ENCODE measurements around the gene SMC1B.

The SMC1B gene

DNA sequence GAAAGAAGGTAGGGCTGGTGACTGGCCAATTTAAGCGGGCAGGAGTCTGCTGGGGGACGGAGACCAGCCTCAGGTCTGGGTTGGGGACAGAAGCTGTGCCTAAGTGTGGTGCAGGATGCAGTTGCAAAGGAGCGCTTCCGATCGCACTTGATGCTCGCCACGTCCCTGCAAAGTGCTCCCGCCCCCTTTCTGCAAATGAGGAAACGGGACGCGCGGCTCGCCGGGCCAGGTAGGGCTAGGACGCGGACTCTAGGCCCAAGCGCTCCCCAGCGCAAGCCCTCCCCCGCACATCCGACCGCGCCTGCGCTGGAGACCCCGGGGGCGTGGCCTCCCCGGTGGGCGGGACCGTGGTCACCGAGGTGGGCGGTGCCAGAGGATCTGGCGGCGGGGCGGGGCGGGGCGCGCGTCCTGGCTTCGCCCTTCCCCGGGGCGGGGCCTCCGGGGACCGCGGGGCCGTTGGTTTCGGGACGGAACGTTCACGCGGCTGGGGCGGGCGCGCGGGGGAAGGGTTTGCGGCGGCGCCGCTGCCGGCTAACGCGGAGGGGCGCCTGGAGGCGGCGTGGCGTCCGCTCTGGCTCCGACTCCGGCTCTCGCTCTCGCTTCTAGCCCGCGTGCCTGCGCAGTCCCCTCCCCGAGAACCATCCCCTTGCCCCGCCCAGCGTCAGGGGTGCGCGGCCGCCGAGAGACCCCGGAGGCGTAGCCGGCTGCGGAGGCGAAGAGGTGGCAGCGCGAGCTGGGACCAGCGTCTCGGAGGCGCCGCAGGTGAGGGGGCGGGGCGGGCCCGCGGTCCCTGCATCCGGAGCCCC lies 103.8 kb downstream of the SMC1B start, which contains the start of gene FAM118A:
FAM118A (plus strand) TSS at position 513 of the 806 bp plus-strand sequence. CDS start 12,446 bp downstream, outside the sequence.
- Mint-ChIP-seq H3K9me3 (no peaks in the 10 kb centered on the region), H3K27me3 (ENCODE audit: low read depth) (no peaks in the 10 kb centered on the region), H3K27ac (peak within 1 kb of the TSS; percentile 81 to 90 (median 84)), H3K36me3 (ENCODE audit: low read depth) (peaks cover 5% of the 10 kb centered on the region), H3K4me3 (peak within 1 kb of the TSS; percentile 86 to 90 (median 87)), H3K4me1 (peaks cover 28% of the 10 kb centered on the region)
- TF ChIP-seq, protein P1, sequence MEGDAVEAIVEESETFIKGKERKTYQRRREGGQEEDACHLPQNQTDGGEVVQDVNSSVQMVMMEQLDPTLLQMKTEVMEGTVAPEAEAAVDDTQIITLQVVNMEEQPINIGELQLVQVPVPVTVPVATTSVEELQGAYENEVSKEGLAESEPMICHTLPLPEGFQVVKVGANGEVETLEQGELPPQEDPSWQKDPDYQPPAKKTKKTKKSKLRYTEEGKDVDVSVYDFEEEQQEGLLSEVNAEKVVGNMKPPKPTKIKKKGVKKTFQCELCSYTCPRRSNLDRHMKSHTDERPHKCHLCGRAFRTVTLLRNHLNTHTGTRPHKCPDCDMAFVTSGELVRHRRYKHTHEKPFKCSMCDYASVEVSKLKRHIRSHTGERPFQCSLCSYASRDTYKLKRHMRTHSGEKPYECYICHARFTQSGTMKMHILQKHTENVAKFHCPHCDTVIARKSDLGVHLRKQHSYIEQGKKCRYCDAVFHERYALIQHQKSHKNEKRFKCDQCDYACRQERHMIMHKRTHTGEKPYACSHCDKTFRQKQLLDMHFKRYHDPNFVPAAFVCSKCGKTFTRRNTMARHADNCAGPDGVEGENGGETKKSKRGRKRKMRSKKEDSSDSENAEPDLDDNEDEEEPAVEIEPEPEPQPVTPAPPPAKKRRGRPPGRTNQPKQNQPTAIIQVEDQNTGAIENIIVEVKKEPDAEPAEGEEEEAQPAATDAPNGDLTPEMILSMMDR (IDR thresholded peaks at IDR 0.05; ENCODE audit: unreplicated experiment in 3 of 3): peak in 1 of 3 experiments; percentile 13

DNA sequence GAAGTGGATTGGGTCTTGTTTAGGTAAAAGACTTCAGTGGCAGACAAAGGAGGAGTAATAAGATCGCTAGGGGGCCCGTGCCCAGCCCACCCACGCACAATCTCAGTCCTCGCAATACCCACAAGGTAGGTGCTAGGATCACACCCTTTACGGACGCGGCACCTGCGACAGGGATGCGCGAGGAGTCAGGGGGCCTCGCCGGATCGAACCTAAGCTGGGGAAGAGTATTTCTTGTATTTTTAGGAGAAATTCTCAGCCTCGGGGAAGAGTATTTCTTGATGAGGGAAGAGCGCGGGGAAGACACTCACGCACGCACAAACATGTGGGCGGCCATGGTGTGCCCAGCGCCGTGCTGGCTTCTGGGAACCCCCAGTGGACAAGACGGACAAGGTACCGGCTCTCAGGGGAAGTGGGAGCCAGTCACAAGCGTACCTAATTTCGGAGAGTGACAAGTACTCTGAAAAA lies 104.4 kb downstream of the SMC1B start:
- Mint-ChIP-seq H3K27ac (peak overlapping the region; percentile 81 to 90 (median 84)), H3K36me3 (ENCODE audit: low read depth) (peaks cover 5% of the 10 kb centered on the region), H3K27me3 (ENCODE audit: low read depth) (no peaks in the 10 kb centered on the region), H3K4me1 (peaks cover 22% of the 10 kb centered on the region), H3K9me3 (no peaks in the 10 kb centered on the region), H3K4me3 (peak overlapping the region; percentile 78 to 86 (median 84))
- TF ChIP-seq, protein P1 (IDR thresholded peaks at IDR 0.05; ENCODE audit: unreplicated experiment in 3 of 3): no peak

DNA sequence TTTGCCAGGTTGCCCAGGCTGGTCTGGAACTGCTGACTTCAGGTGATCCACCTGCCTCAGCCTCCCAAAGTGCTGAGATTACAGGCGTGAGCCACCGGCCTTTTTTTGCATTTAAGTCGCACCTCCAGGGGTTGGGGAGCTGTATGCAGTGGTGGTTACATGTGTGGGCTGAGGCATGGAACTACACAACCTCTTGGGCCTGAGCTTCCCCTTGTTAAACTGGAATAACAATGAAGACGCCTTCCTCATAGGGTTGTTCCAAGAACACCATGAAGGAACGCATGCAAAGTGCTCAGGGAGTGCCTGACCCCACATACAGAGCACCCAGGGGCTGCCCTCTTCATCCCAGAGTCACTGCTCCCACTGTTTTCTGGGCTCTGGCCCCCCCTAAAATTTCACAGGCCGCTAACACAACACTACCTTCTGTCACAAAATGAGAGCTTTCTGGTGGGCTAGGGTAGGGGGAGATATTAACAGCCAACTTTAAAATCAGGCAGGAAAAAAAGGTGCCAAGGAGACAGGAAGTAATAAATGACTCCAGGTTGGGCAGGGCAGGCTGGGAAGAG lies 104.9 kb downstream of the SMC1B start:
- Mint-ChIP-seq H3K36me3 (ENCODE audit: low read depth) (peaks cover 5% of the 10 kb centered on the region), H3K4me3 (peak overlapping the region; percentile 78 to 86 (median 84)), H3K27me3 (ENCODE audit: low read depth) (no peaks in the 10 kb centered on the region), H3K4me1 (peaks cover 22% of the 10 kb centered on the region), H3K9me3 (no peaks in the 10 kb centered on the region), H3K27ac (peak overlapping the region; percentile 81 to 90 (median 84))
- TF ChIP-seq, protein P1 (IDR thresholded peaks at IDR 0.05; ENCODE audit: unreplicated experiment in 3 of 3): no peak

DNA sequence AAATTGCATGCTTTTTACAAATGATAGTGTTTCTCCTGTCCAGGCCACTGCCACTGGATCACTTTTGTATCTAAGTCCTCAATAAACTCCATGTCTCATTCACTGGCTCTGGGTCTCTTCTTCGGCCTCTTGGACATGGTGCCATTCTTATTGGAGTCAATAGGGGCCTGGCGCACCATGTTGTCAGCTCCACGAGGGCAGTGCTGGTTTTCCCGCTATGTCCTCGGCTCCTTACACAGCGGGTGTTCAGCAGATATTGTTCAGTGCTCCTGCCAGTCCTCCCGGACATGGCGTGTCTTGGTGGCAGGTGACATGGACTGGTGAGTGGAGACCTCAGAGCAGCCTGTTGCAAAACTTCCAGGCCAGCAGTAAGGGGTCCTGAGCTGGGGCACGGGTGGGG lies 107.3 kb downstream of the SMC1B start:
- peak overlapping the region in 1 of 3 experiments; percentile 10 for H3K4me3 Mint-ChIP-seq
- H3K4me1 Mint-ChIP-seq: peaks cover 14% of the 10 kb centered on the region
- TF ChIP-seq, protein P1 (IDR thresholded peaks at IDR 0.05; ENCODE audit: unreplicated experiment in 3 of 3): no peak
- H3K9me3 Mint-ChIP-seq: no peaks in the 10 kb centered on the region
- H3K27me3 Mint-ChIP-seq (ENCODE audit: low read depth): no peaks in the 10 kb centered on the region
- no peak overlapping the region for H3K27ac Mint-ChIP-seq
- H3K36me3 Mint-ChIP-seq (ENCODE audit: low read depth): no peaks in the 10 kb centered on the region

DNA sequence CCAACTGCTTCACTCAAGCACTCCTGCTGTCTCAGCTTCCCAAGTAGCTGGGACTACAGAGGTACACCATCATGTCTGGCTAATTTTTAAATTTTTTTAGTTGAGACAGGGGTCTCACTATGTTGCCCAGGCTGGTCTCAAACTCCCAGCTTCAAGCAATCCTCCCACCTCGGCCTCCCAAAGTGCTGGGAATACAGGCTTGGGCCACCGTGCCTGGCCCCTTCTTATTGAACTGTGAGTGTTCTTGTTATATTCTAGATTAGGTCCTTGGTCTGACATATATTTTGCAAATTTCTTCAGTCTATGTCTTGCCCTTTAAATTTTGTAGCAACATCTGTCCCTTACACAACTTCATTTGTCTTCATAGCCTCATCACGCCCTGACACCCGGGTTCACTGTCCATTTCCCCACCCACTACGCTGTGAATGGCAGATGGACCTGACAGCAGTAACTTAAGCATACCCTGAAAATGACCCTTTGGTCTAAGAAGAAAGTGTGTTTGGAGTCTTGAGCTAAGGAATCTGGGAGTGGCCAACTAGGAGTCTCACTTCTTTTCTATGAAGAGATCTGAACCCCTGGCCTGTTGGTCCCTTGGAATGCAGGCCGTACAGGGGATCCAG lies 107.8 kb downstream of the SMC1B start:
- Mint-ChIP-seq H3K27ac (no peak overlapping the region), H3K4me1 (peaks cover 8% of the 10 kb centered on the region), H3K27me3 (ENCODE audit: low read depth) (no peaks in the 10 kb centered on the region), H3K4me3 (no peak overlapping the region), H3K9me3 (no peaks in the 10 kb centered on the region), H3K36me3 (ENCODE audit: low read depth) (no peaks in the 10 kb centered on the region)
- TF ChIP-seq, protein P1 (IDR thresholded peaks at IDR 0.05; ENCODE audit: unreplicated experiment in 3 of 3): no peak
